KMS-11 (cell line): ENCODE results near the gene NKRF.

ENCODE experiments used
- H2AFZ ChIP-seq: fragments of 200-600 bp; sonication (generic); 2 replicates; pipeline ENCODE4 v1.6.1; 2016; ENCODE audit warnings: antibody characterized with exemption, mixed run types, low read depth
- H3K27ac ChIP-seq: fragments of 200-600 bp; sonication (generic); 2 replicates; pipeline ENCODE4 v1.6.1; 2016; ENCODE audit warnings: mild to moderate bottlenecking, mixed run types
- H3K27me3 ChIP-seq: fragments of 200-600 bp; sonication (generic); 2 replicates; pipeline ENCODE4 v1.6.1; 2017; ENCODE audit warnings: mild to moderate bottlenecking, low read depth, mixed run types, moderate library complexity; ENCODE audit not compliant: insufficient read depth
- H3K36me3 ChIP-seq: fragments of 200-600 bp; sonication (generic); 2 replicates; pipeline ENCODE4 v1.6.1; 2017; ENCODE audit warnings: mild to moderate bottlenecking, mixed run types; ENCODE audit not compliant: insufficient read depth
- H3K4me1 ChIP-seq: fragments of 200-600 bp; sonication (generic); 2 replicates; pipeline ENCODE4 v1.6.1; 2016; ENCODE audit warnings: mild to moderate bottlenecking, low read depth, mixed run types; ENCODE audit not compliant: poor library complexity, severe bottlenecking
- H3K4me2 ChIP-seq: fragments of 200-600 bp; sonication (generic); 2 replicates; pipeline ENCODE4 v1.7.0; 2016; ENCODE audit warnings: mild to moderate bottlenecking, mixed run types
- H3K4me3 ChIP-seq: fragments of 200-600 bp; sonication (generic); IDR thresholded peaks from 2 replicates; pipeline ENCODE4 v1.6.1; 2017; ENCODE audit warnings: low read depth, low read length, mixed read lengths; ENCODE audit not compliant: insufficient read depth
- H3K79me2 ChIP-seq: fragments of 200-600 bp; sonication (generic); 2 replicates; pipeline ENCODE4 v1.6.1; 2016; ENCODE audit warnings: low read depth, mixed run types; ENCODE audit not compliant: insufficient read depth
- H3K9ac ChIP-seq: fragments of 200-600 bp; sonication (generic); 2 replicates; pipeline ENCODE4 v1.6.1; 2016; ENCODE audit warnings: mild to moderate bottlenecking, mixed run types
- H4K20me1 ChIP-seq: fragments of 200-600 bp; sonication (generic); 2 replicates; pipeline ENCODE4 v1.6.1; 2016; ENCODE audit warnings: mild to moderate bottlenecking, mixed run types; ENCODE audit not compliant: insufficient read depth
- CTCF ChIP-seq: fragments of 200-600 bp; sonication (generic); conservative IDR thresholded peaks from 2 replicates; pipeline ENCODE4 v1.6.1; 2017; ENCODE audit warnings: low read depth, mild to moderate bottlenecking, antibody characterized with exemption, low read length, moderate library complexity, mixed read lengths

NKRF gene

DNA sequence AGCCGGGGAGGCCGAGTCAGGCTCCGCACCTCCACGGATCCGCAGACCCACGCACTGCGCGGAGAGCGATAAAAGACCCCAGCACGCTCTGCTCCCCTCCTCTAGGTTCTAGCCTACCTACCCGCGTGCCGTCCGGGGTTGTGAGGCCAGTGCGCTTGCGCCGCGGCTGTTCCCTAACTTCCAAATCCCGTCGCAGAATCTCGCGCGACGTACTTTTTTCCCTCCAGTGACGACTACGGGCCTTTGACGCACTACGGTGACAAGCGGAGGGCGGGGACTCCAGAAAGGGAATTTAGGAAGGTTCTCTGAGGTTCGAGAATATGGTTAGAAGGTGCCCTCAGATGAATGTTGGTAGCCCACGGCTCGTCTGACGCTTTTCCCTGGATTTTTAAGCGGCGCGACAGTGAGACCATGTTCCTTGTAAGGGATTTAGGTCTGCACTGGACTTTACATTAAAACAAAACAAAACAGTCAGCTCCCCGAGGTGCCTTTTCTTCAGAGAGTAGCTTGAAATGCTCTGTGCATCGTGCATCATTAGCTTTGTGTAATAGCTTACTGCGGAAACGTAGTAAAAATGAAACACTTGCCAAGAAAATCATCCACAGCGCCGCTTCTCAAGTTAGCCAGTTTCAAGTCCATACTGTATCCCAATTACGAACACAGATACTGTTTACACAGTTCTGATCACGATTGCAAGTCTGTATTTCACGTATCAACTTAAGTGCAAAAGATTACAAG, at the start of gene NKRF:
NKRF (minus strand) TSS at position 145 of the 738 bp plus-strand sequence.
- Histone ChIP-seq H2AFZ (peak within 1 kb of the TSS; percentile 56), H3K27ac (peak within 1 kb of the TSS; percentile 87), H3K4me2 (peak within 1 kb of the TSS; percentile 85), H3K27me3 (no peaks in the 10 kb centered on the region), H3K9ac (peak within 1 kb of the TSS; percentile 94), H3K4me3 (no peak within 1 kb of the TSS), H3K79me2 (peaks cover 42% of the 10 kb centered on the region), H4K20me1 (no peaks in the 10 kb centered on the region), H3K4me1 (peaks cover 49% of the 10 kb centered on the region), H3K36me3 (no peaks in the 10 kb centered on the region)
- no peak for TF ChIP-seq CTCF

GRCh38 chrX:119655125-119655524, 48.9 kb upstream of the NKRF start:
- no peak overlapping the region for H3K4me3 ChIP-seq
- H3K79me2 ChIP-seq: 0 out of 2 replicates have a peak, but pooled peaks cover 5% of the 10 kb centered on the region
- no peaks in the 10 kb centered on the region for H3K36me3 ChIP-seq
- H3K9ac ChIP-seq: no peak overlapping the region
- no peak overlapping the region for H3K27ac ChIP-seq
- H4K20me1 ChIP-seq: no peaks in the 10 kb centered on the region
- no peaks in the 10 kb centered on the region for H3K27me3 ChIP-seq
- peaks cover 41% of the 10 kb centered on the region for H3K4me1 ChIP-seq
- H2AFZ ChIP-seq: no peak overlapping the region
- no peak for TF ChIP-seq CTCF
- no peak overlapping the region for H3K4me2 ChIP-seq

- H2AFZ ChIP-seq: no peak overlapping the region
- H4K20me1 ChIP-seq: no peaks in the 10 kb centered on the region
- 0 out of 2 replicates have a peak, but pooled peaks cover 5% of the 10 kb centered on the region for H3K79me2 ChIP-seq
- H3K4me1 ChIP-seq: peaks cover 51% of the 10 kb centered on the region
- H3K27ac ChIP-seq: no peak overlapping the region
- H3K27me3 ChIP-seq: no peaks in the 10 kb centered on the region
- no peak overlapping the region for H3K4me2 ChIP-seq
- no peaks in the 10 kb centered on the region for H3K36me3 ChIP-seq
- H3K4me3 ChIP-seq: no peak overlapping the region
- no peak for TF ChIP-seq CTCF
- no peak overlapping the region for H3K9ac ChIP-seq
These were observed 47.9 kb upstream of the NKRF start for GRCh38 chrX:119654112-119654531.

GRCh38 chrX:119648421-119648775, 42.2 kb upstream of the NKRF start:
- Histone ChIP-seq H3K27ac (peak overlapping the region; percentile 99), H3K79me2 (0 out of 2 replicates have a peak, but pooled peaks cover 15% of the 10 kb centered on the region), H3K36me3 (no peaks in the 10 kb centered on the region), H3K4me3 (no peak overlapping the region), H3K9ac (peak overlapping the region; percentile 69), H3K27me3 (no peaks in the 10 kb centered on the region), H2AFZ (peak overlapping the region; percentile 36; the same call in 1 of the 2 replicates), H3K4me1 (peaks cover 87% of the 10 kb centered on the region), H4K20me1 (no peaks in the 10 kb centered on the region), H3K4me2 (peak overlapping the region; percentile 84)
- no peak for TF ChIP-seq CTCF
